Measurements from ENCODE around the gene SLC35F1.

The SLC35F1 gene

DNA sequence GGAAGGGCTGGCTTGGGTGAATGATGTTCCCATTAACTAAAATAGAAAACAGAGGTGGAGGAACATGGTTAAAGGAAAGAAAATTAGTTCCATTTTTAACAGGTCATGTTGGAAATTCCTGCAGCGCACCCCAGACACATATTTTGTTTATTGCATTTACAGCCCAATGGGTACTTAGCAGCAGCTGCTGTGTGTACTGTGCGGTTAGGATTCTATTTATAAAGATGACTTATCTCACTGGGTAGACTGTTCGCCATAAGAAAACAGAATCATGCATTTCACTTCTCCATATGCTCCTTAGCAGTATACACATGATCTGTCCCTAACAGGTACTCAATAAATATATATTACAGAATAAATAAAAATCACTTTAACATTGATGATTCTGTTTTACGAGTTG, 135.8 kb downstream of the SLC35F1 start:
- DNase-seq (ENCODE audit: low read depth in 1 of 2, low spot score in 1 of 2): peak in 1 of 2 experiments; percentile 14
- in situ Hi-C loops (cut with HindIII; ENCODE audit: low pct_unique_long_range_greater_than_20kb, low sequenced_read_pairs): no loop called here
- no peak for TF ChIP-seq JUND (IDR thresholded peaks at IDR 0.05; ENCODE audit: low read depth)

DNA sequence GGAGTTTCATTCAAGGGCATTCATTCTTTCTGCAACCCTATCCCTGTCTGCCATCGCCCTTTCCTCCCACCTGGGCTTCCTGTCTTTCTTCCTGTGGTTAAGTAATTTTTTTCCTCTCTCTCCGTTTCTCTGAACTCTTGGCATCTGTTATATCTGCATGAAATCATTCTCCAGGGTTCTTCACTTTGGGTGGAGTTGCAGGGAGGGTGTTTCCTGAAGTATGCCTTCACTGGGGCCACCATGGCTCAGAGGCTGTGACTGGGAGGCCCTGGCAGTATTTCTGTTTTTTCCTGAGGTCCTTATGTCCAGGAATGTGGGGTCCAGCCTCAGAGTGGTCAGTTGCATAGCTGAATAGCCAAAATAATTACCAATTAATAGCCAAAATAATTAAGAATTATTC, 137.2 kb downstream of the SLC35F1 start:
- in situ Hi-C loops (cut with HindIII; ENCODE audit: low pct_unique_long_range_greater_than_20kb, low sequenced_read_pairs): no loop called here
- DNase-seq (ENCODE audit: low read depth in 1 of 2, low spot score in 1 of 2): no peak
- no peak for TF ChIP-seq JUND (IDR thresholded peaks at IDR 0.05; ENCODE audit: low read depth)

DNA sequence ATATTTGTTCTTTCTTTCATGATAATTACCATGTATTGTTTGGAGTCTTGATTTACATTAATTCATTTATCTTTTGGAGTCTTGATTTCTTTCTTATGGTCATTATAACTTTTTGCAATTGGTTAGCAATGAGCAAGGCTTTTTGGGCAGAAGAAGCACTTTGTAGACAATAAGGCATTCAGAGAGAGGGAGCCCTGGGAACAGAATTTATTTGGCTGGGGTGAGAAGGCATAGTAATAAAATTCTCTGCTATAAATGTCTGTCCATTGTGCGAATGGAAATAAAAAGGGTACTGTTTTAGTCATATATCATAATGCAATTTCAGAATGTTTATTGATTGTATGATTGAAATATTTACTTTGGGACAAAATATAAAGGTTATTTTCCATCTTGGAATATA, 147.0 kb downstream of the SLC35F1 start:
- TF ChIP-seq JUND (IDR thresholded peaks at IDR 0.05; ENCODE audit: low read depth): no peak
- in situ Hi-C loops (cut with HindIII; ENCODE audit: low pct_unique_long_range_greater_than_20kb, low sequenced_read_pairs): no loop called here
- no peak for DNase-seq (ENCODE audit: low read depth in 1 of 2, low spot score in 1 of 2)

DNA sequence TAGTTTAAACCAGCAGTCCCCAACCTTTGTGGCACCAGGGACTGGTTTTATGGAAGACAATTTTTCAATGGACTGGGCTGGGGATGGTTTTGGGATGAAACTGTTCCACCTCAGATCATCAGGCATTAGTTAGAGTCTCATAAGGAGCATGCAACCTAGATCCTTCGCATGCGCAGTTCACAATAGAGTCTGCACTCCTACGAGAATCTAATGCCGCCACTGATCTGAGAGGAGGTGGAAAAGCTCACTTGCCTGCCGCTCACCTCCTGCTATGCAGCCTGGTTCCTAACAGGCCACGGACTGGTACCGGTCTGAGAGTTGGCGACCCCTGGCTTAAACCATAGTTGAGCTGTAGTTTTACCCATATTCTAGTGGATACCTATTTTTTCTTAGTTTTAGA, 154.6 kb downstream of the SLC35F1 start:
- TF ChIP-seq JUND (IDR thresholded peaks at IDR 0.05; ENCODE audit: low read depth): no peak
- in situ Hi-C loops (cut with HindIII; ENCODE audit: low pct_unique_long_range_greater_than_20kb, low sequenced_read_pairs): no loop called here
- DNase-seq (ENCODE audit: low read depth in 1 of 2, low spot score in 1 of 2): no peak

DNA sequence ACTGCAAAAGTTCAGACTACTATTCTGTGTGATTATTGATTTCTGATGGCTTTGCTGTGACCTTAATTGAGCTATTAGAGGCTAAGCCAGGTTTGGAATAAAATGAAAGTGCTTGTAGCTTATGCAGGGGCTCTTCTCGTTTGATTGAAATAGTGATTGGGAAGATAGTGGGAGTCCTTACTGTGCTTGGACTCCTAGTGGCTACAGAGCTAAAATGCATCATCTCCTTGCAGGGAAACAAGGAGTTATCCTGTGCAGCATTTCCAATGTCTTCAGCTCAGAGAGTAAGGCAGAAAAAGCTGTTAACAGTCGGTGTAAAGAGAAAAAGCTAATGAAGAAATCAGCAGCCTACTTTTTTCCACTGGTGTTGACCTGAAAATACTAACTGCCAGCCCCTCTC, 173.5 kb downstream of the SLC35F1 start:
- peak; percentile 9 to 14 for DNase-seq (ENCODE audit: low read depth in 1 of 2, low spot score in 1 of 2)
- in situ Hi-C loops (cut with HindIII; ENCODE audit: low pct_unique_long_range_greater_than_20kb, low sequenced_read_pairs): no loop called here
- no peak for TF ChIP-seq JUND (IDR thresholded peaks at IDR 0.05; ENCODE audit: low read depth)

DNA sequence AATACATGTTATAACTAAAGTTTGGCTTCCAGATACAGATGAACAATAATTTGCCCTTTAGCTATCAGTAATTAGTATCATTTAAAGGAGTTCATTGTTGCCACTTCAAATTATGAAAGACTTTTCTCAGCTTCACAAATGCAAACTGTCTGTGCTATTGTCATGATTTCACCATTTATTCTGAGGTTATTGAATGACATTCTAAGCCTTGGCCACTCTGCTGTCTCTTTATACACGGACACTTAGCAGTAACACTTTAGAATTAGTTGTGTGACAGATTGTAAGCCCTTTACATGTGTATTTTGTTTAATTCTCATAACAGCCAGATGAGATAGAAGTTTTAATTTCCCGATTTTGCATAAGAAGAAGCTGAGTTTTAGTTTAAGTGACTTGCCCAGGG, 176.6 kb downstream of the SLC35F1 start:
- no peak for DNase-seq (ENCODE audit: low read depth in 1 of 2, low spot score in 1 of 2)
- no peak for TF ChIP-seq JUND (IDR thresholded peaks at IDR 0.05; ENCODE audit: low read depth)
- in situ Hi-C loops (cut with HindIII; ENCODE audit: low pct_unique_long_range_greater_than_20kb, low sequenced_read_pairs): no loop called here

DNA sequence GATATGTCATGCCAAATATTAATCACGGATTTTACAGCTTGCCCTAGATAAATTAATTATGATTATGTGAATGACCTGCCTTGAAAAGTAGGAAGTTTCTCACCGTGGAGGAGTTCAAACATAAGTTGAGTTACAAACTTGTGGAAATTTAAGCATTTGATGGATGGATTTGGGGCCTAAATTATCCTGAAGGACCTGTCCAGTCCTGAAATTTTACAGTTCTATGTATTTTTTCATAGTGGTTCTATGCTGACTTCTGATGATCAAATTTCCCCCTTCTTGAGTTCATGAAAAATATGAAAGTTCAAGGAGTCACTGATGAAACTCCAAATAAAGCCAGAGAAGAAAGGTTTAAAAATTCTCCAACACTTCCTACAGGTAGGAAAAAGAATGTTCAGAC, 178.6 kb downstream of the SLC35F1 start:
- TF ChIP-seq JUND (IDR thresholded peaks at IDR 0.05; ENCODE audit: low read depth): no peak
- in situ Hi-C loops (cut with HindIII; ENCODE audit: low pct_unique_long_range_greater_than_20kb, low sequenced_read_pairs): no loop called here
- no peak for DNase-seq (ENCODE audit: low read depth in 1 of 2, low spot score in 1 of 2)

DNA sequence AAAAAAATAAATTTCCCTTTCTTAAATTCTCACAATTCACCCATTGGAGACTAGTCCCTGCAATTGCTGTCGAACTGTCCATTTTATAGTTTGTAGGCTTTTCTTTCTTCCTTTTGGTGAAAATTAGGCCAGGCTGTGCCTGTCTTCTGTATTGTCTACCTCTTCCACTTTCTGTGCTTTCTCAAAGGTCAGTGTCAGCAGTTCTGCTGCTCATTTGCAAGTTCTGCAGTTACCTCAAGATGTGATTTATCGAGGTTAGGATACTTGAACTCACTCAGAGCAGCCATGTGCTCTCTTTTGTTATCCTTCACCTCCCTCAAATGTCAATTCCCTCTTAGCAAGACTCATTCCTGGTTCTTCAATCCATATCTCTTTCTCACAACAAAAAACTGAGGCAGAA, 179.1 kb downstream of the SLC35F1 start:
- no peak for TF ChIP-seq JUND (IDR thresholded peaks at IDR 0.05; ENCODE audit: low read depth)
- DNase-seq (ENCODE audit: low read depth in 1 of 2, low spot score in 1 of 2): no peak
- in situ Hi-C loops (cut with HindIII; ENCODE audit: low pct_unique_long_range_greater_than_20kb, low sequenced_read_pairs): no loop called here

DNA sequence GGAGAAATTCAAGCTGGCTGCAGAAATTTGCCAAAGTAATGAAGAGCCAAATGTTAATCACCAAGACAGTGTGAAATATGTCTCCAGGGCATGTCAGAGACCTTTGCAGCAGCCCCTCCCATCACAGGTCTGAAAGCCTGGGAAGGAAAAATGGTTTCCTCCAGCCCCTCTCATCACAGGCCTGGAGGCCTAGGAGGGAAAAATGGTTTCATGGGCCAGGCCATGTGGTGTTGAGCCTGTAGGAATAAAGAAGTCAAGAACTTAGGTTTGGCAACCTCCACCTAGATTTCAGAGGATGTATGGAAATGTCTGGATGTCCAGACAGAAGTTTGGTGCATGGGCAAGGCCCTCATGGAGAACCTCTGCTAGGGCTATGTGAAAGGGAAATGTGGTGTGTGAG, 185.0 kb downstream of the SLC35F1 start:
- no peak for DNase-seq (ENCODE audit: low read depth in 1 of 2, low spot score in 1 of 2)
- TF ChIP-seq JUND (IDR thresholded peaks at IDR 0.05; ENCODE audit: low read depth): no peak
- in situ Hi-C loops (cut with HindIII; ENCODE audit: low pct_unique_long_range_greater_than_20kb, low sequenced_read_pairs): no loop called here

DNA sequence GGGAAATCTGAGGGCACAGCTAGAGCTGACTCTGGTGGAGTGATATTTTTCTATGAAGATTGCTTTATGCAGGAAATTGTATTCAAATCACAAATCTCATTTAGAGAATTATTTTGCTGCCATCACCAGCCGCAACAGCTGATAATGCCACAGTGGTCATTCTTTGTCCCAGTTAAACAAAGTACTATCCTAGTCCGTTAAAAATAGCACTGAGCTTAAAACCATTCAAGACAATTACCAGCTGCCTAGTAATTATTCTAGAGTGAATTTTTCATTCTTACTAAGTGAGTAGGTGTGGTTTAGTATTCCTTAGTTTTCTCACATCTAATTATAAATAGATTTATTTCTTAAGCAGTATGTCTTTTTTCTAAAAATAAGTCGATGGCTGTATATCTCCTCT, 190.5 kb downstream of the SLC35F1 start:
- in situ Hi-C loops (cut with HindIII; ENCODE audit: low pct_unique_long_range_greater_than_20kb, low sequenced_read_pairs): no loop called here

DNA sequence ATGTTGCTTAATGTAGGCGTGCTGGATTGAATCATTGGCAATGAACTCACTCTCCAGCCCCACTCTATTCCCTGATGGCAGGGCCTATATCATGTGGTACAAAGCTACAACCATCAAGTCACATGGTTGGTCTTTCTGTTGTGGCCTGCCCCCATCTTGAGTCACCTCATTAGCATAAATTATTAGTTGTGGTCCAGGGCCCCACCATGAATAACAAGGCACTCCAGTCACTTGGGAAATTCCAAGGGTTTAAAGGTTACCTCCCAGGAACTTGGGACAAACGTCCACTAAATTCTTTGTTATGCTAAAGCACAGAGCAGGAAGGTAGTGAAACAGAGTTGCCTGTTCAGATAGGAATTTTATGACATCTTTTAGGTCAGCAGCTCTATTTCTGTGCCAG, 193.7 kb downstream of the SLC35F1 start:
- DNase-seq (ENCODE audit: low read depth in 1 of 2, low spot score in 1 of 2): no peak
- no peak for TF ChIP-seq JUND (IDR thresholded peaks at IDR 0.05; ENCODE audit: low read depth)
- in situ Hi-C loops (cut with HindIII; ENCODE audit: low pct_unique_long_range_greater_than_20kb, low sequenced_read_pairs): no loop called here

More for the DNA sequence above, 190.5 kb downstream of the SLC35F1 start:
- TF ChIP-seq JUND (IDR thresholded peaks at IDR 0.05; ENCODE audit: low read depth): no peak
- DNase-seq (ENCODE audit: low read depth in 1 of 2, low spot score in 1 of 2): no peak

DNA sequence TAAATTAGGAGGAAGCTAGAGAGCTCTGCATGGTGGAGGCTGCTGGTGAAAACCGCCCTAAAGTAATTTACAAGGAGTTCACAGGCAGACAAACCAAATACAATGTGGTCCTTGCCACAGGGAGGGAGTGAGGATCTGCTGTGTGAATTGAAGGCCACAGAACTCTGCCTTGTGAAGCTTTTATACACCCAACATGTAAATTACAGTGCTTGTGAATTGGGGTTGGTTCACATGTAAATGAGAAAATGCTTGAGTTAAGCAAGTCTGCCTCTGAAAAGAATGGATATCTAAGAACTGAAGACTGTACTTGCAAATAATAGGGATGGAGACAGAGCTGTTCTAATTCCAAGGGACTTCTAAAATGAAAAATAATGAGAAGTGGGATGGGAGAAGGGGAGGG, 194.2 kb downstream of the SLC35F1 start:
- TF ChIP-seq JUND (IDR thresholded peaks at IDR 0.05; ENCODE audit: low read depth): no peak
- no peak for DNase-seq (ENCODE audit: low read depth in 1 of 2, low spot score in 1 of 2)
- in situ Hi-C loops (cut with HindIII; ENCODE audit: low pct_unique_long_range_greater_than_20kb, low sequenced_read_pairs): no loop called here

DNA sequence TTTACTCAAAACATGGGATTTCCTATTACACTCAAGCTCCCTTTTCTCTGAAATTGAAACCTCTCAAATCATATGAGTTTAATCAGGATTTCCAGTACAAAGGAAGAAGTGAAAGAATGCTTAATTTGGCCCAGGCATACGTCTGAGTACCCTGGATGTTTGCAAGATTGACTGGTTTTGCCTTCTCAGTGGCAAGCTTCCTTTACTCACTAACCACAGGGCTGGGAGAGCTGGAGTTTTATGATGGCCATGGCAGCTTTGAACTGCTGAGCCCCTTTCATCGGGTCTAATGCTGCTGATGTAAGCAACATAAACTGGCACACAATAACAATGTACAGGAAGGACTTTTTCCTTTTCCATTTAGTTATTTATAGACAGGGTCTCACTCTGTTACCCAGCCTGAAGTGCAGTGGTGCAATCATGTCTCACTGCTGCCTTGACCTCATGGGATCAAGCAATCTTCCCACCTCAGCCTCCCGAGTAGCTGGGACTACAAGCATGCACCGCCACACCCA, 194.8 kb downstream of the SLC35F1 start:
- no peak for DNase-seq (ENCODE audit: low read depth in 1 of 2, low spot score in 1 of 2)
- in situ Hi-C loops (cut with HindIII; ENCODE audit: low pct_unique_long_range_greater_than_20kb, low sequenced_read_pairs): no loop called here
- TF ChIP-seq JUND (IDR thresholded peaks at IDR 0.05; ENCODE audit: low read depth): no peak

DNA sequence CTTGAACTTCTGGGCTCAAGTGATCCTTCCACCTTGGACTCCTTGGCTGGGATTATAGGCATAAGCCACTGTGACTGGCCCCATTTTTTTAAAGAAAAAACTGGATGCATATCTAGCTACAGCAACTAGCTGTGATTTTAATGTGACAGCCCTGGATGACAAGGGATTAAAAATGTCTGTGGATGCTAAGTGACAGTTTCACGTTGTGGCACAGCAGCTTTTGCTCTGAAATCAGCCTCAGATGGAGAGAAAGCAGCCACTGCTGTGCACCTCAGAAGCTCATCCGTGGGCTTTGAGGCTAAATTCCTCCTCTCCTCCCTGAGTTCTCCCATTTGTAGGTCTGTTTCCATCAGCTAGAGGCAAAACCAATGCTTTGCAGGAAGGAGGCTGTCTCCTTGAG, 195.3 kb downstream of the SLC35F1 start:
- in situ Hi-C loops (cut with HindIII; ENCODE audit: low pct_unique_long_range_greater_than_20kb, low sequenced_read_pairs): no loop called here
- TF ChIP-seq JUND (IDR thresholded peaks at IDR 0.05; ENCODE audit: low read depth): no peak
- no peak for DNase-seq (ENCODE audit: low read depth in 1 of 2, low spot score in 1 of 2)
